ENCODE measurements around the gene B3GAT3. TPM values are rescaled to one million over a fixed set of nuclear protein-coding genes. Genes with fewer than 3 reads are reported as not detected.
A peak's percentile ranks its signal among the peaks of the same experiment; 100 is the strongest.
"Not testable (repeated sequence)": the region's sequence is repeated elsewhere in the genome, so short reads cannot be mapped to it uniquely, and the experiment has no call there.

The B3GAT3 gene
- polyA plus RNA-seq, 5 donors, result 17.4 to 39.9 (median 26.4) TPM

DNA sequence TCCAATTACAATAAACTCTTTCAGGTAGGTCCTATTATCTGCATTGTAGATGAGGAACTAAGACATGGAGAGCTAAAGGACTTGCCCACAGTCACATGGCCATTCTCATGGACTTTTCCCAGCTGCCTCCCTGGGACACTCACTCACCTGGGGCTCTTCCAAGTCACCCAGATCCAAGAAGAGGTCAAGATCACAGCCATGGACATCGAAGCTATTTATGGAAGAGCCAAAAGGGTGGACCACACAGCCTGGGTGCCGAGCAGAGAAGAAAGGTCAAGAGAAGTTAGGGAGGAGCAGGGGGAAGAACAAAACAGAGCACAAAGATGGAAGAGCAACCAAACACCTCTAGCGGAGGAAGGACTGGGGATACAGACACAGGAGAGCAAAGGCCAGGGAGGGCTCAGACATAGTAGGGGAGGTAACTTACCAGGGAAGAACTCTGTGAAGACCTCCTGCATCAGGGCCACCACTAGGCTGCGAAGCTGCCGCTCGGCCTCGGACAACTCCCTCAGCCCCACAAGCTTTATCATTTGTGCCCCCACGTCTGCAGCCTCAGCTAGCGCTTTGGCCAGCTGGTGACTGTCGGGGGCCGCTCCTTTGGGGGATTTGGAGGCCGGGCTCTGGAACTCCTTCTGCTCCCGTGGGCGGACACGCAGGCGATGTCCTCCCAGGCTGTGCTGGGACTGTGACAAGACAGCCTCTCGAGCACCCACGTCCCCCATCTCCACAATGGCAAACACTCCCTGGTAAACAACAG, 40.6 kb downstream of the B3GAT3 start:
- DNase-seq, result no peak

DNA sequence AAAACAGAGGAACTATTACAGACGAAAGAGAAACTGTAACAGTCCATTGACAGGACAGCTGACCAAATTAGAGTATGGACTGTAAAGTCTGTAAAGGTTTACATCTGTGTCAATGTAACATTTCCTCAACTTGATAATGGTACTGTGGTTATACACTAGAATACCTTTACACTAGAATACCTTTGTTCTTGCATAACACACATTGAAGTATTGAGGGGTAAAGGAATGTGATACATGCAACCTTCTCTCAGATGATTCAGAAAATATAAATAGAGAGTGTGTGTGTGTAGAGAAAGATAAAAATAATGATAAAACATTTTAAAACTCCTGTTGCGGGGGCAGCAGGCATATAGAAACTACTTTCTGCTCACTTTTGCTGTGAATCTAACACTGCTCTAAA, 42.5 kb downstream of the B3GAT3 start:
- no peak for DNase-seq

DNA sequence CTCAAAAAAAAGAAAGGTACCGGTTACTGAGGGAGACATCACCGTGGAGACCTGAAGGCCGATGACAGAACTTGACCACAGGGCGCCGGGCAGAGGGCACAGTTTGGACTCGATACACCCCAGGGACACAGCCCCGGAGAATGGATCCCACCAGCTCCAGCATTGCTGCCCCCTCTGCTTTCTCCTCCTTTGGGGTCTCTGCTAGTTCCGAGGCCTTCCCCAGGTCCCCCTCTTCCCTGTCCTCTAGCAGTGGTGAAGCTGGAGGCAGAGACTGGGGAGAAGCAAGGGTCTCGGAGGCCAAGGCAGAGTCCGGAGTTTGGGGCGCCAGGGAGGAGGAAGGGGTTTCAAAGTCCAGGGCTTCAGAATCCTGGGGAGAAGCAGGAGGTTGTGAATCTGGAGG, 43.2 kb downstream of the B3GAT3 start:
- no peak for DNase-seq

DNA sequence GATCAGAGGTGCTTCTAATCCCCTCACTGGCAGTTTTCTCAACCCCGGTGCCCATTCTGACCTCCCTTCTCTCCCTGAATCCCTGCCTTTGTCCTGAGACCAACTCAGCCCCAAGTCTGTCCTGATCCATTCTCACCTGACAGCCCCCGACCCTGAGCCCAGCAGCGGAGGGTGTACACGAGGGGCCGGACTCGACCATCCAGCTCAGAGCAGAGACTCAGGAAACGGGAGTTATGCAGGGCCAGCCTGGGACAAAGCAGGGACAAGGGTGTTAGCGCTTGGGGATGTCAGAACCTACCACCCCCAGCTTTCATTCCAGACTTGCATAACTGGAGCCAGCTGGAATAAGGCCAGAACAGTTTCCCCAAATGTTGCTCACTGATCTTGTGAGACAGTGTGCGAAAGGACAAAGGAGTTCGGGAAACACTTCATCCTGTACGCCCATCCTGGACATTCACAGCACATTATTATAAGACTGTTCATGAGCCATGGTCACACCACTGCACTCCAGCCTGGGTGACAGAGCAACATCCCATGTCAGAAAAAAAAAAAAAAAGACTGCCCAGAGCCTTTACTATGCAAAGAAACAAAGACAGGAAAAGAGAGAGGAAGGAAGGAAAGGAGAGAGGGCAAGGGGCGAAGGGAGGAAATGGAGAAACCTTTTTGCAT, 44.6 kb downstream of the B3GAT3 start:
- DNase-seq, result no peak

DNA sequence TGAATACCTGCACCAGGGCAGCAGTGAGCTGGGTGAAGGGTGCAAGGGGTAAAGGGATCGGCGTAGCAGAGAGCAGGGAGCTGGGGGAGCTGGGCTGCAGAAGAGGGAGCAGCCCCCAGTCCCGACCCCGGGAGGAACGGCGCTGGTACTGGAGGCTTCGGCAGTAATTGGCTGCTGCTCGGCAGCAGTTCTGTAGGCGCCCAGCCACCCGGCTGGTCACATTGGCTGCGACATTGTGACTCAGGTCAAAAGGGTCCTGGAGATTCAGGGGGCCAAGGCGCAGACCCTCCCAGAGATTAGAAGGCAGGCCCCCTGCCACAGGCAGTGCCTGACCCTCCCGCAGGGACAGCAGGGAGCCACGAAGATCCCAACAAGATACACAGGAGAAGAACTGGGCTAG, 45.9 kb downstream of the B3GAT3 start:
- no peak for DNase-seq

DNA sequence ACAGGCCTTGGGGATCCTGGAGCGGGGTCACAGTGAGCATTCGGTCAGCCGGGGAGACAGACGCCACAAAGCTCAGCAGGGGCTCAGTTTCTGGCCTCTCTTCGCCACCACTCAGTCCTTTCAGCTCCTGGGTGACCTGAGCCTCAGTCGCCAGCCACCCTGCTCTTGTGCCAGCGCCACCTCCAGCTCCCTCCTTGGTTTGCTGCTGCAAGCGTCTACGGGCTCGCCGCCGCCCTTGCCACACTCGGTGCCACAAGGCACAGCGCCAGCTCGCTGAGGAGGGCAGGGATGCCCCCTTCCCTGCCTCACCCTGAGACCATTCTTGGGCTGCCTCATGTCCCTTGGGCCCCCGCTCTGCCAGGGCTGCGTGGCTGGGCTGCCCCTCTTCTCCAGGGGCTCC, 46.6 kb downstream of the B3GAT3 start:
- no peak for DNase-seq

DNA sequence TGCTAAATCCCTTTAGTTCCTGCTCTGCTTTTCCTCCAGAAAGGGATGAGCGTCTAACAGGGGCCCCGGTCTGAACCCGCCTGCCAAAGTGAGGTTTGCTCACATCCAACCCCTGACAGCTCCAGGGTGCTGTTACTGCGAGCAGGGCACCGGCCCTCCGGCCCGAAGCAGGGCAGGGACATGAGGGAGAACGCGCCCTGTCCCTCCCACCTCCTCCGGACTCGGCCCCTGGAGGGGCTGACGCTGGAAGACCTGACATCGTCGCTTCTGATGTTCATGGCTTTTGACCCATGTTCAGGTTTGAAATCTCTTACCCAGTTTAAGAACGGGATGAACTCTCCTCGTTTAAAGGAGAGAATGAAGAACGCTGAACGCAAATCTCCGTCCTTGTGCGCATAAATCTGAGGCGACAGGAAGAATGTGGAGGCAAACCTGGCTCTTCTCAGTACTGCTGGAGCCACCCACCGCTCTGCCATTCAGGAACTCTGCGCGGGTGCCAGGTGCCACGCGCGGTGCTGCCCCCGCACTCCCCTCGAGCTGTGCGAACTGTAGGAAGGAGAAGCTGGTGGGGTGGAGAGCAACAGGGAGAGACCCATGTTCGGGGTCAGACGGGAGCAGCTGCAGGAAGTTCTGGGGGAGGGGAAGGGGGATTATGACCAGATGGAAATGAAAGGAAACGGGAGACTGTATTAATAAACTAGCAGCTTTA, 47.3 kb downstream of the B3GAT3 start:
- DNase-seq, result no peak

DNA sequence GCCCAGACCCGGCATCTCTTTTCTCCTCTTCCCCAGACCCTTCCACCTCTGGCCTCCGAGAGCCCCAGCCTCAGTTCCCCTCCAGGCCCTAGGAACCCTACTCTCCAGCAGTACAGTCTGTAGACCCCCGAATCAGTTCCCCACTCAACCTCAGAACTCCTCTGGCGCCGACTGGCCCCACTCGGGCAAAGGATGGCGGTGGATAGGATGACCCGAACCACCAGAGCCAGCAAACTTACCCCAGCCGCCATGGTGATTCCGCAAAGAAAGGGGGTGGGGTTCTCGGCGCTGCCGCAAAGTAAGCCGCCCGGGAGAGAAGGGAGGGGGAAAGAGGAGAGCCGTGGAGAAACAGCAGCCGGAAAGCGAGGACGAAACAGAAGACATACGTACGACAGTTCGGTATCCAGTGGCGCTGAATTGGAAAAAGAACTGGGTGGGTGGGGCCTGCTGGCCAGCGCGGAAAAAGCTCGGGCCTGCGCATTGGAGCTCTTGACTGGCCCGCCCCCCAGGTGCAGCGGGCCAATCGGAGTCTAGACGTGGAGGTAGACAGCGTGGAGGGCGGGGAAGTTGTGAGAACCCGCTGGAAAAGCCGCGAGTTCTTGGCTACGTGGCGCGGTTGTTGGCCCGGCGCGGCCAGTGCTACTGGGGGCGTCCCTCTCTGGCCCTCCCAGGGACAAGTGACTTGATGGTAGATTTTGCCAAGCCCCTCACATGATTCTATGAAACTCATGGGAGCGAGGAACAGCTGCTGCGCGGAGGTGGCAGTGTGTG, 48.0 kb downstream of the B3GAT3 start, which contains the start of gene EEF1G:
EEF1G (minus strand) TSS at position 300 of the 771 bp plus-strand sequence; CDS start at position 251, 49 bp downstream.
- peak; percentile 99 to 100 for DNase-seq

DNA sequence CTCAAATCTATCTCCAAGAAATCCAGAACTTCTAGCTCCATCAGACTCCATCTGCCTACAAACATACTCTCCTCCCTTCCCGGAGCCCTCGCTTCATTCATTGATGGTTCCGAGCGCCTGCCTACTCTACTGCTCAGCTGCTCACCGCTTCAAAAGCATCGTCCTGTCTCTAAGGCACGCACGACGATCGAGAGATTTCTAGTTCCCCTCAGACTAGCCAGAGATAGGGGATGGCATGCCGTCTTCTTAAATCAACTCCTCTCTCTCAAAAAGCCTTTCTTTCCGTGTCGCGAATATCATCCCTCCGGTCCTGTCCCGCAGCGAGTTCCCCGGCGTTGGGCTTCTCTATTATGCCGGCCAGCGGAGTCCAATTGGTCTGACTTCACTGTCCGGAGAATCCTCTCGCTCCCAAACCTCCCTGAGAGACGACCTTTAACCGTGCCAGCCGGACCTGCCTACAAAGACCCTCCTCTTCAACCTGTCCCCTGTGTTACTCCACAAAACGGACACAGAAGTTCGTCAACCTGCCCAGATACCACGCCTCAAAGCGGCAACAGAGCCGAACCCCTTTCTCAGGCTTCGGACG, 48.7 kb downstream of the B3GAT3 start:
- DNase-seq, result no peak

DNA sequence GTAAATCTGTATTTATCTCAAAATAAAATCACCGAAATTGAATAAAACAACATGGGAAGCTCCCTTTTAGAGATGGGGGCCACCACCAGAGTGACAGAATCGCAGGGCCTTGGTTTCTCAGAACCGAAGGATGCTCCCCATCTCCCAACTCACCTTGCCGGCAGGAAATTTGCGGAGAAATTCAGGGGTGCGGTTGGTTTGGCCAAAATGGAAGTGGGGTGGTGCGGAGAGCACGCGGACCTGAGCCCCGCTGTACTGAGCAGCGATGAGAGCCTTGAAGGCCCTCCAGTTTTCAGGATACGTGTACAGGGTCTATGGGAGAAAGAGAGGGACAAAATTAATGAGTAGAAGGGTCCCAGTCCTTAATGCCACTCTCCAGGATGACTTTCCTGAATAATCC, 49.4 kb downstream of the B3GAT3 start:
- DNase-seq, result no peak

DNA sequence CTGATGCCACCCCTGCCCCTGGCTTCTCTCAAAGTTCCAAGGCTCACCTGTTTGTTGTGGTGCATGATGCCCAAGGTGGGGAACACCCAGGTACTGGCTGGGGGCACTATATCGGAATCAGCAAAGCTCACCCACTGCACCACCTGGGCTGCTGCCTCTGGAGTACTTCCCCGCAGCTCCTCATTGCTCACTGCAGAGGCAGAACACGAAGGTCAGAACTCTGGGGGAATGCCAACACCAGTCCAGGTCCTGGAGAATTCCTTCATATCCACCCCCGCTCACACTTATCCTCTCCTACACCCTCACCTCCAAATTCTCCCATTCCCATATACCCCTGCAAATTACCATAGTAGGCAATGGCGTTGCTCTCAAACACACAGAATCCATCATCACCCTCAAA, 50.3 kb downstream of the B3GAT3 start:
- DNase-seq, result not testable (repeated sequence)

DNA sequence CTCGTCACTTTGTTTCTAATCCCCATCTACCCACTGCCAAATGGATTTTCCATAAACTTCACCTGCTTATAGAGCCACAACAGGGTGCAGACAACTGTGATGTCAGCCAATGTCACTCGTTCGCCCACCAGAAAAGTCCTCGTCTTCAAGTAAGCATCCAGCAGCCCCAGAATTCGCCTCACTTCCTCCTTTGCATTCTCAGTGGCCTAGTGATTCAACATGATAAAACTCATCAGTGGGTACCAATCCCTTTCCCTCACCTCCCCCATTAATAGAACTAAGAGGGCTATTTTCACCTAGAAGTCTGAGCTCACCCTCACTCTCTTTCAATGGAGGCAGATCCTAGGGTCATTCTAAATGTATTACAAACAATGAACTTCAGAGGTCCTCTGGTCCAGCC, 50.9 kb downstream of the B3GAT3 start:
- DNase-seq, result not testable (repeated sequence)

DNA sequence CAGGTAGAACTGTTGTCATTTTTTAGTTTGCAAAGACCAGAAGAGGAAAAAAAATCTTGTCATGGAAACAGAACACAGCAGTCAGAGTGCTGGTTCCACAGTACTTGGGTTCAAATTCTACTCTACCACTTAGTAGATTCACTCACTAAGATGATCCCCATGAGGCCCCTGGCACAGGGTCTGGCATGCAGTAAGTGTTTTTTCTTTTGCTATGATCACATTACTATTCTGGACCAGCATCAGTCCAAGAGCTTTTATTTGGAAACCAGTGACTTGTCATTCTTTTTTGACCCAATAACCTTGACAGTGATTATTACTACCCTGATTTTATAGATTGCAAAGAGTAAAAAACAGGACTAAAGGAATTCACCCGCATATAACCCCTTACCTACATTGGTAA, 52.2 kb downstream of the B3GAT3 start:
- no peak for DNase-seq

DNA sequence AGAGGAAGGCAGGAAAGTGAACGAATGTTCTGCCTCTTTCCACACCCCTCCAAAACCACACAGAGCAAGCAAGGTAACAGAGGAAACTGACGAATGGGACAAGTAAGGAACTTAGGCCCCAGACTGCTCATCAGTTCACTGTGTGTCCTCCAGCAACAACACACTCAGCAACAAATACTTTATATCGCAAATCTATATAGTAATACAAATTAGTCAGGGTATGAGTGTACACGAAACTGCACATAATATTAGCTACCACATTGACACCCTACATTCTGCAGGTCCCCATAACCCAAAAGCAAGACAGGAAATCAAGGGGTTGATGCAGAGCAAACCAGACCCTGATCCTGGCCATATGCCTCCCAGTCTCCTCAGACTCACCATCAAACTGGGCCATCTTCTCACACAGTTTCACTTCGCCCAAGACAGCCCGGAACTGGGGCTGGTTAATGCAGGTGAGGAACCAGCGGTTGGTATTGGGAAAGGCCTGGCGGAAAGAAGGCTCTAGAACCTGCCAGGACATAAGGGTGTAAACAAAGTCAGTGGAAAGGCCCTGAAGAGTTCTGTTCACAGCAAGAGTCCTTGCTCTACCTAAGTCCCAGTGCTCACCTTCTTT, 54.7 kb downstream of the B3GAT3 start:
- DNase-seq, result no peak

DNA sequence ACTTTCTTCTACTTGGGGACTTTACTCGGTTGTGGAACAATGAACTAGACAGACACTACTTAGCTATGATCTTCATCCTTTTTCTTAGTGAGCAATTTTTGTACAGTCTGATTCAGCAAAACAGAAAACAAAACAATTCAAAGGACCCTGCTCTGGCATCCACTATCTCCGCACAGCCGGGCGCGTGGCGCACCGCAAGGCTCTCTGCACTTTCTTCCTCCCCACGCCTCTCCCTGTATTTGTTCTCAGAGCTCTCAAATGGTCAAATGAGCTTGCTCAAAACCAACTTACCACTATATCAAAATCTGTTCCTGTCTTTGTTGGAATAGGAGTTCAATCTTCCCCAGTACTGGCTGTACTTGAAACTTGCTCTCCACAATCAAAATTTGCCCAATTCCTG, 55.5 kb downstream of the B3GAT3 start:
- DNase-seq, result no peak

Other genes starting within 250 kb of the B3GAT3 start
- gene SCGB1A1, start 203.0 kb downstream of the B3GAT3 start, polyA plus RNA-seq (ENCODE audit: insufficient read depth in 1 of 5, insufficient read length in 5 of 5, low replicate concordance in 1 of 5), result 10 to 100 TPM in 4 of 5 donors, 1 to 10 TPM in 1; 3.8 to 59.5 (median 30.1) TPM
- gene AHNAK, start 75.2 kb downstream of the B3GAT3 start, polyA plus RNA-seq (ENCODE audit: insufficient read depth in 1 of 5, insufficient read length in 5 of 5, low replicate concordance in 1 of 5), result 100 to 1,000 TPM; 154 to 240 (median 173) TPM
- gene EEF1G, start 48.1 kb downstream of the B3GAT3 start, polyA plus RNA-seq (ENCODE audit: insufficient read depth in 1 of 5, insufficient read length in 5 of 5, low replicate concordance in 1 of 5), result 1,000 to 10,000 TPM; 2,119 to 2,744 (median 2,318) TPM
- 10 to 100 TPM; 22.4 to 26.3 (median 25.0) TPM for gene TUT1, start 30.5 kb downstream of the B3GAT3 start, polyA plus RNA-seq (ENCODE audit: insufficient read depth in 1 of 5, insufficient read length in 5 of 5, low replicate concordance in 1 of 5)
- 100 to 1,000 TPM in 1 of 5 donors, 10 to 100 TPM in 4; 88.1 to 103 (median 95.4) TPM for gene MTA2, start 20.1 kb downstream of the B3GAT3 start, polyA plus RNA-seq (ENCODE audit: insufficient read depth in 1 of 5, insufficient read length in 5 of 5, low replicate concordance in 1 of 5)
- 10 to 100 TPM; 32.6 to 57.4 (median 49.5) TPM for gene EML3, start 9.2 kb downstream of the B3GAT3 start, polyA plus RNA-seq (ENCODE audit: insufficient read depth in 1 of 5, insufficient read length in 5 of 5, low replicate concordance in 1 of 5)
- 1 to 10 TPM; 3.3 to 7.5 (median 4.8) TPM for gene ROM1, start 8.7 kb downstream of the B3GAT3 start, polyA plus RNA-seq (ENCODE audit: insufficient read depth in 1 of 5, insufficient read length in 5 of 5, low replicate concordance in 1 of 5)
- gene GANAB, start 24.6 kb upstream of the B3GAT3 start, polyA plus RNA-seq (ENCODE audit: insufficient read depth in 1 of 5, insufficient read length in 5 of 5, low replicate concordance in 1 of 5), result 100 to 1,000 TPM; 288 to 339 (median 312) TPM
- 10 to 100 TPM; 12.0 to 19.6 (median 14.3) TPM for gene INTS5, start 31.3 kb upstream of the B3GAT3 start, polyA plus RNA-seq (ENCODE audit: insufficient read depth in 1 of 5, insufficient read length in 5 of 5, low replicate concordance in 1 of 5)
- 10 to 100 TPM; 45.9 to 64.1 (median 52.8) TPM for gene C11orf98, start 43.2 kb upstream of the B3GAT3 start, polyA plus RNA-seq (ENCODE audit: insufficient read depth in 1 of 5, insufficient read length in 5 of 5, low replicate concordance in 1 of 5)
- 1 to 10 TPM; 4.8 to 9.0 (median 7.1) TPM for gene CSKMT, start 43.3 kb upstream of the B3GAT3 start, polyA plus RNA-seq (ENCODE audit: insufficient read depth in 1 of 5, insufficient read length in 5 of 5, low replicate concordance in 1 of 5)
- 10 to 100 TPM in 1 of 5 donors, 1 to 10 TPM in 4; 5.0 to 10.8 (median 6.7) TPM for gene UQCC3, start 49.7 kb upstream of the B3GAT3 start, polyA plus RNA-seq (ENCODE audit: insufficient read depth in 1 of 5, insufficient read length in 5 of 5, low replicate concordance in 1 of 5)
- 1 to 10 TPM; 4.9 to 9.5 (median 8.8) TPM for gene LBHD1, start 50.3 kb upstream of the B3GAT3 start, polyA plus RNA-seq (ENCODE audit: insufficient read depth in 1 of 5, insufficient read length in 5 of 5, low replicate concordance in 1 of 5)
- 100 to 1,000 TPM; 132 to 176 (median 145) TPM for gene UBXN1, start 57.1 kb upstream of the B3GAT3 start, polyA plus RNA-seq (ENCODE audit: insufficient read depth in 1 of 5, insufficient read length in 5 of 5, low replicate concordance in 1 of 5)
- gene LRRN4CL, start 67.5 kb upstream of the B3GAT3 start, polyA plus RNA-seq (ENCODE audit: insufficient read depth in 1 of 5, insufficient read length in 5 of 5, low replicate concordance in 1 of 5), result 1 to 10 TPM in 1 of 5 donors, under 1 TPM in 4; 0.37 to 1.3 (median 0.55) TPM
- 10 to 100 TPM; 38.0 to 50.3 (median 45.9) TPM for gene BSCL2, start 85.4 kb upstream of the B3GAT3 start, polyA plus RNA-seq (ENCODE audit: insufficient read depth in 1 of 5, insufficient read length in 5 of 5, low replicate concordance in 1 of 5)
- gene GNG3, start 85.7 kb upstream of the B3GAT3 start, polyA plus RNA-seq (ENCODE audit: insufficient read depth in 1 of 5, insufficient read length in 5 of 5, low replicate concordance in 1 of 5), result 1 to 10 TPM in 4 of 5 donors, under 1 TPM in 1; 0.73 to 1.7 (median 1.5) TPM
- gene HNRNPUL2, start 105.5 kb upstream of the B3GAT3 start, polyA plus RNA-seq (ENCODE audit: insufficient read depth in 1 of 5, insufficient read length in 5 of 5, low replicate concordance in 1 of 5), result 10 to 100 TPM; 73.0 to 85.8 (median 81.9) TPM
- 10 to 100 TPM; 36.1 to 47.0 (median 37.1) TPM for gene TTC9C, start 106.5 kb upstream of the B3GAT3 start, polyA plus RNA-seq (ENCODE audit: insufficient read depth in 1 of 5, insufficient read length in 5 of 5, low replicate concordance in 1 of 5)
- gene ZBTB3, start 132.2 kb upstream of the B3GAT3 start, polyA plus RNA-seq (ENCODE audit: insufficient read depth in 1 of 5, insufficient read length in 5 of 5, low replicate concordance in 1 of 5), result 1 to 10 TPM; 5.6 to 9.6 (median 7.0) TPM
- 100 to 1,000 TPM; 136 to 186 (median 153) TPM for gene POLR2G, start 139.6 kb upstream of the B3GAT3 start, polyA plus RNA-seq (ENCODE audit: insufficient read depth in 1 of 5, insufficient read length in 5 of 5, low replicate concordance in 1 of 5)
- gene TAF6L, start 149.4 kb upstream of the B3GAT3 start, polyA plus RNA-seq (ENCODE audit: insufficient read depth in 1 of 5, insufficient read length in 5 of 5, low replicate concordance in 1 of 5), result 10 to 100 TPM; 23.5 to 30.7 (median 25.7) TPM
- gene TMEM179B, start 165.4 kb upstream of the B3GAT3 start, polyA plus RNA-seq (ENCODE audit: insufficient read depth in 1 of 5, insufficient read length in 5 of 5, low replicate concordance in 1 of 5), result 10 to 100 TPM; 48.2 to 59.9 (median 51.2) TPM
- 10 to 100 TPM; 18.8 to 28.1 (median 21.0) TPM for gene TMEM223, start 170.0 kb upstream of the B3GAT3 start, polyA plus RNA-seq (ENCODE audit: insufficient read depth in 1 of 5, insufficient read length in 5 of 5, low replicate concordance in 1 of 5)
- 100 to 1,000 TPM; 111 to 162 (median 134) TPM for gene NXF1, start 183.5 kb upstream of the B3GAT3 start, polyA plus RNA-seq (ENCODE audit: insufficient read depth in 1 of 5, insufficient read length in 5 of 5, low replicate concordance in 1 of 5)
- 10 to 100 TPM; 46.7 to 58.3 (median 55.5) TPM for gene STX5, start 210.1 kb upstream of the B3GAT3 start, polyA plus RNA-seq (ENCODE audit: insufficient read depth in 1 of 5, insufficient read length in 5 of 5, low replicate concordance in 1 of 5)
- gene TEX54, start 210.9 kb upstream of the B3GAT3 start, polyA plus RNA-seq (ENCODE audit: insufficient read depth in 1 of 5, insufficient read length in 5 of 5, low replicate concordance in 1 of 5), result under 1 TPM in 2 of 5 donors, not detected in 3; 0.34 to 0.37 TPM
- gene WDR74, start 217.6 kb upstream of the B3GAT3 start, polyA plus RNA-seq (ENCODE audit: insufficient read depth in 1 of 5, insufficient read length in 5 of 5, low replicate concordance in 1 of 5), result 10 to 100 TPM; 35.6 to 50.3 (median 42.9) TPM

Measured in right lung (tissue), 5 donors.